ENCODE measurements around the gene SPPL2C.
"Not testable (repeated sequence)": the region's sequence is repeated elsewhere in the genome, so short reads cannot be mapped to it uniquely, and the experiment has no call there.

The SPPL2C gene

GRCh38 chr17:45851464-45851863 lies 6.8 kb downstream of the SPPL2C start:
- DNase-seq = no peak

- no peak for DNase-seq
Observed at GRCh38 chr17:45851873-45852272, 7.2 kb downstream of the SPPL2C start.

DNA sequence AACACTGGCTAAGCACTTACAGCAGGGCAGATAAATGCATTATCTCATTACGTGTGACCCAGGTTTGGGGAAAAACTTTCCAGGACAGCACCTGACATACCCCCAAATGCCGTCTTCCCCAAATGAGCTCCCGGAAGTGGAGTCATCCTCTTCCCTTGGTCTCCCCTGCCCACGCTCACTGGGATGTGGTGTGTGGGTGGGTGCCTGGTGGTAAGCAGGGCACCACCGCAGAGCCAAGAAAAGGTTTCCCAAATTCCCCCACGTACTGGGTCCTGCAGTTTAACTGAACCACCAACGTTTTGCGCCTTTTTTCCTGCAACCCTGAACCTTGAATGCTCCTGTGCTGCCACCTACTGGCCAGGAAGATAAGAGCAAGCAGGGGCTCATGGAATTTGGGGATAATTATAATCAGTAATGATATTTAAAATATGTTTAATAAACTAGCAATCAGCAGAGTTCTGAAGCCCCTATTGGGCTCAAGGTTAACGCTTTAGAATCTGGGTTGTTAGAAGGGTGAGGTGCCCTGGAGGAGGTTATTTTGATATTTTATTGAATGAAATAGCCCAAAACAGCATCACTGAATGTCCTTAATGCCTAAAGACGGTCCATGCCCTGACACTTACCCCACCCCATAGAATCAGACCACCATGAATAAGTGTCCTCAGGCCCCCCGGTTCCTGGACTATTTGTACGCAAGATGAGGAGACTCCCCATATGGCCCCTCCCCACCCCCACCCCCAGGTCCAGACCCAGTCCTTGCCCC lies 8.0 kb downstream of the SPPL2C start:
- peak; percentile 43 for DNase-seq

DNA sequence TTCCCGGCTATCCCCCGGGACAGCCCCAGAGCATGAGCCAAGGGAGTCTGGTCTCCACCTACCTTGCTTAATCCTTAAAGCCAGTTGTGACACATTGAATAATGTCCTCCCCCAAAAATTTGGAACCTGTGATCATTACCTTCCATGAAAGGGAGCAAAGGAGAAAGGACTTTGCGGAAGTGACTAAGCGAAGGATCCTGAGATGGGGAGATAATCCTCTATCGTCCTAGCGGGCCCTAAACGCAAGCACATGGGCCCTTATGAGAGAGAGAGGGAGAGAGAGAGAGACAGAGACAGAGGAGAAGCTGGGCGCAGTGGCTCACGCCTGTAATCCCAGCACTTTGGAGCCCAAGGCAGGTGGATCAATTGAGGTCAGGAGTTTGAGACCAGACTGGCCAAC lies 9.5 kb downstream of the SPPL2C start:
- DNase-seq = no peak

GRCh38 chr17:45855691-45856336 lies 11.1 kb downstream of the SPPL2C start:
- no peak for DNase-seq

- DNase-seq = no peak
Observed at GRCh38 chr17:45857977-45858708, 13.5 kb downstream of the SPPL2C start.

DNA sequence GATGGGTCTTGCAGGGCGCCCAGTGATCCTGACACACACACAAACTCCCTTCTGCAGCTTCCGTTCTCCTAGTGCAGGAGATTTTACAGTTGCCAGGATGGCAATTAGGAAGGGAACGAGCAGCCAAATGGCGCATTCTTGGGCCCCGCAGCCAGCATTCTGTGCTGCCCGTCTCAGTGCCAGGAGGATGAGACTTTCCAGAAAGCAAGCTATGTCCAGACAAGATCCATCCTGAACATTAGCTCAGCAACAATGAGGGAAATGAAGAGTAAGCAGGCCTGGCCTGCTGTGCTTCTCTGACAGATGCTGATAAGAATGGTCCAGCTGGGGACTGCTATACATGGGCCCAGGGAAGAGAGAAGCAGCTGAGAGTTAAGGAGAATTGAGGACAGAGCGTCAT lies 16.5 kb downstream of the SPPL2C start:
- DNase-seq = no peak

- DNase-seq = not testable (repeated sequence)
Observed at GRCh38 chr17:45862127-45862526, 17.4 kb downstream of the SPPL2C start.

GRCh38 chr17:45863857-45864654 lies 19.4 kb downstream of the SPPL2C start:
- no peak for DNase-seq

GRCh38 chr17:45867171-45867570 lies 22.5 kb downstream of the SPPL2C start:
- DNase-seq = no peak

DNA sequence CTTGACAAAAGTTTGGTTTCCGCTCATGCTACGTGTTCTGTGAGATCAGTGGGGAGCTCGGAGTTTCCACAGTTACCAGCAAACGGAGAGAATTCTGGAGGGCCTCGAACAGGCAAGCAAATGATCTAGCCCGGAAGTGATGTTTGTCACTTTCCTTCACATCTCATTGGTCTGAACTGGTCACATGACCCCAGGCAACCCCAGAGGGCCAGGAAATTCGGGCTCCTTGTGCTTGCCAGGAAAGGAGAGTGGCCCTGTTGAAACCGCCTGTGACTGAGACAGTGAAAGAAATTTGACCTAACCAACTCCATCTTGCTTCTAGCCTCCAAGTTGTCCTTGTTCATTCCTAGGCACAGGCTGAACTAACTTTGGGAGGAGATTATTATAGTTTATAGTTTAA lies 23.0 kb downstream of the SPPL2C start:
- no peak for DNase-seq

DNA sequence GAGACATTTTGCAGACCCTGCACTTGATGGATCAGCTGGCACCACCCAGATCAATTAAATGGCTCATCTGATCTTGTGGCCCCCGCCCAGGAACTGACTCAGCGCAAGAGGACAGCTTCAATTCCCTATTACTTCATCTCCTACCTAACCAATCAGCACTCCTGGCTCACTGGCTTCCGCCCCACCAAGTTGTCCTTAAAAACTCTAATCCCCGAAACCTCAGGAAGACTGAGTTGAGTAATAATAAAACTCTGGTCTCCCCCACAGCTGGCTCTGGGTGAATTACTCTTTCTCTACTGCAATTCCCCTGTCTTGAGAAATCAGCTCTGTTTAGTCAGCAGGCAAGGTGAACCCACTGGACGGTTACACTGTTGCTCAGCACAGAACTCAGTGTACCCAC lies 23.6 kb downstream of the SPPL2C start:
- no peak for DNase-seq

DNA sequence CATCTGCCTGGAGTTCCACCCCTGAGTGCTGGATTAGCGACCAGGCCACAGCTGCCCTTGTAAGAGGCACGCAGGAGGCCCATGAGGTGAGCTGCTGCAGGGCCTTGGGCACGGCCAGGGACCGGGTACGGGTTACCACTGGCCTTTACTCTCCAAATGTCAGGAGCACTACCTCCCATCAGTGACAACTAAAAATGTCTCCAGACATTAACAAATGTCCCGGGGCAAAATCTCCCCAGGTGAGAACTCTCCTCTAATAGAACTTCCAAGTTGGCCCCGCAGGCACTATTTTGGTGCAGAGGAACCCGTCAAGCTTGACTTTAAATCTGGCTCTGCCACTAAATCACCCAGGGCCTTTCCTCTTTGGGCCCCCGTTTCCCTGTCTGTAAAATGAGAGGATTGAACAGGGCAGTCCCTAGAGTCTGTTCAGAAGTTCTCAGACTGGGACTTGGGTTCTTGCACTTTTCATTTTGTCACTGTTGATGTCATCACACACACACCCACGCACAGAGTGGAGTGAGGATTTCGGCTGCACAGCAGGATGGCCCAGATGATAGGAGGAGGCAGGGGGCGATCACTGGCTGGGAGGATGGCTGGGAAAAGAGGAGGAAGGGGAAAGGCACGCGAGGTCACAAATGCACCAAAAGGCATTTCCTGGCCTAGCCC lies 25.1 kb downstream of the SPPL2C start:
- no peak for DNase-seq

GRCh38 chr17:45870342-45870974 lies 25.8 kb downstream of the SPPL2C start:
- DNase-seq = no peak

GRCh38 chr17:45871718-45872117 lies 27.0 kb downstream of the SPPL2C start:
- DNase-seq = no peak

DNA sequence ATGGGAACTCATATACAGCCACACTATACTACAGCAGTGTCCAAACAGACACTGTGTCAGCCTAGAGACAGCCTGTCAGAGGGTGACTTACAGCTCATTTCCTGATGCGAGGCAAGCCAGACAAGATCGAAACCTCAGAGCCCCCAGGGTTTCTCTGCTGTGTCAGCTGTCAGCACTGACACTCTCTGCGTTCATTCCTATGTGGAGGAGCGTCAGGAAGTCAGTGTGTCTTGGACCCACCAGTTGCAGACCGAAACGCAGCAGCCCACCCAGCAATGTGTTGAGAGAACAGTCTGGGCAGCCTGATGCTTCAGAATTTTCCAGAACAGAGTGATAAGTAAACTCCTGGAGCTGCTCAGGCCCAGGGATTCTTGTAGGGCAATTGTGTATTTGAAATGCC lies 29.0 kb downstream of the SPPL2C start:
- no peak for DNase-seq

GRCh38 chr17:45874151-45874550 lies 29.5 kb downstream of the SPPL2C start:
- no peak for DNase-seq

DNA sequence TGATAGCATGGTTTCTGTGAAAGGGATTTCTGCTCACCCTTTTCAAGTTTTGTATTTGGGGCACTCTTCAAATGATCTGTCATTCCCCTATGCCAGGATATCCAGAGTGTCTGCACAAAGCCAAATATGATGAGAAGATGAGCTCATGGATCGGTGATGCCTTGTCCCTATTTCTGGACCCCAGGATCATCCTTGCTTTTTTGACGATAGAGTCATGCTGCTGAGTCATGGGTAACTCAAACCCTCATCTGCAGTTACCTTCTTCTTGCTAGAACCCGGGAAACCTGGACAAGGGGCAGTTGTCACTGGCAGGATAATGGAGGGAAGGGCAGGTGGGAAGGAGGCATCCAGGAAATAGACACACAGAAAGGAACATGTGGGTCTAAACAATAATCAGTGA lies 31.9 kb downstream of the SPPL2C start:
- DNase-seq = no peak

DNA sequence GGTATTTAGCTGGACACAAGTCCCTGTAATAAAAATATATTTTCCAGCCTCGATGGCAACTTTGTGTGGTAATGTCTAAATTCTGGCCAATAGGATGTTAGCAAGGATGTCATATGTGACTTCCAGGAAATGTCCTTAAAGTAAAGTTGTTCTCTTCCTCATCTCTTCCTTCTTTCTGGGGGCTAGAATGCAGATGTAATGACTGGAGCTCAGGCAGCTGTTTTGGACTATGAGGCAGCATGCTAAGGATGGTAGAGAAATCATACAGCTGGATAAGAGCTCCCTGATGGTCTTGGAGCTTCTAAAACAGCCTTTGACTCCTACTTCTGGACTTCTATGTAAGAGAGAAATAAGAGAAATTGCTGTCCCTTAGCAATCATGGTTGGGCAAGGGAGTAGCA lies 32.8 kb downstream of the SPPL2C start:
- DNase-seq = no peak

GRCh38 chr17:45883063-45883462 lies 38.4 kb downstream of the SPPL2C start:
- no peak for DNase-seq

GRCh38 chr17:45886852-45887251 lies 42.2 kb downstream of the SPPL2C start:
- no peak for DNase-seq

DNA sequence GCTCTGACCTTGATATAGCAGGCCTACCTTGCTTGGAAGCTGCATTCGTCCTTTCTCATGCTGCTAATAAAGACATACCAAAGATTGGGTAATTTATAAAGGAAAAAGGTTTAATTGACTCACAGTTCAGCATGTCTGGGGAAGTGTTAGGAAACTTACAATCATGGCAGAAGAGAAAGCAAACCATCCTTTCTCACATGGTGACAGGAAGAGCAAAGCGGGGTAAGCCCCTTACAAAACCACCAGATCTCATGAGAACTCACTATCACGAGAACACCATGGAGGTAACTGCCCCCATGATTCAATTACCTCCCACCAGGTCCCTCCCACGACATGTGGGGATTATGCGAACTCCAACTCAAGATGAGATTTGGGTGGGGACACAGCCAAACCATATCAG lies 43.7 kb downstream of the SPPL2C start:
- no peak for DNase-seq

Measured in NCI-H526 treated with DMSO at 0.1 percent for 48 hours (cell line).